ENCODE data around the gene MINDY2. TPM values are rescaled to one million over a fixed set of nuclear protein-coding genes. Genes with fewer than 3 reads are reported as not detected.
A peak's percentile ranks its signal among the peaks of the same experiment; 100 is the strongest.

MINDY2 gene
- total RNA-seq, 1 donor from 2014 or later, result 31.2 TPM

DNA sequence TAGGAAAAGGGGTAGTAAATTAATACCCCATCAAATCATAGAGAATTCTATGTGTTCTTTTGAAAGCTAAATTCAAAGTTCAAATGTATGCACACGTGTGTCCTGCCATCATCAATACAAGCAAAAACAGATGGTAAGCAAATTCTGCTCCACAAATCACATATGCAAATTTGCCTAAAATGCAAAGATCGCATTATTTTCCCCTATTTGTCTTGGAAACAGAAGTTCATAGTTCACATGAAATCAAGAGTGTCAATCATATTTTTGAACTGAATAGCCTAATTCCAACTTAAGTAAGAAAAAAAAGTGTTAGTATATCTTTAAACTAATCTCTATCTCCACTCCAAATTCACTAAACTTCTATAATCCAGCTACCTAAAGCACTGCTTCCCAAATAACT is 30.1 kb upstream of the MINDY2 start:
- ATAC-seq (no peak), DNase-seq (no peak)
- Histone ChIP-seq H3K4me3 (no peak overlapping the region), H3K27ac (no peak overlapping the region), H3K27me3 (no peaks in the 10 kb centered on the region), H3K9me3 (no peaks in the 10 kb centered on the region), H3K4me1 (peaks cover 35% of the 10 kb centered on the region), H3K36me3 (no peaks in the 10 kb centered on the region)
- TF ChIP-seq, protein P1, sequence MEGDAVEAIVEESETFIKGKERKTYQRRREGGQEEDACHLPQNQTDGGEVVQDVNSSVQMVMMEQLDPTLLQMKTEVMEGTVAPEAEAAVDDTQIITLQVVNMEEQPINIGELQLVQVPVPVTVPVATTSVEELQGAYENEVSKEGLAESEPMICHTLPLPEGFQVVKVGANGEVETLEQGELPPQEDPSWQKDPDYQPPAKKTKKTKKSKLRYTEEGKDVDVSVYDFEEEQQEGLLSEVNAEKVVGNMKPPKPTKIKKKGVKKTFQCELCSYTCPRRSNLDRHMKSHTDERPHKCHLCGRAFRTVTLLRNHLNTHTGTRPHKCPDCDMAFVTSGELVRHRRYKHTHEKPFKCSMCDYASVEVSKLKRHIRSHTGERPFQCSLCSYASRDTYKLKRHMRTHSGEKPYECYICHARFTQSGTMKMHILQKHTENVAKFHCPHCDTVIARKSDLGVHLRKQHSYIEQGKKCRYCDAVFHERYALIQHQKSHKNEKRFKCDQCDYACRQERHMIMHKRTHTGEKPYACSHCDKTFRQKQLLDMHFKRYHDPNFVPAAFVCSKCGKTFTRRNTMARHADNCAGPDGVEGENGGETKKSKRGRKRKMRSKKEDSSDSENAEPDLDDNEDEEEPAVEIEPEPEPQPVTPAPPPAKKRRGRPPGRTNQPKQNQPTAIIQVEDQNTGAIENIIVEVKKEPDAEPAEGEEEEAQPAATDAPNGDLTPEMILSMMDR (IDR thresholded peaks at IDR 0.05), result no peak
- intact Hi-C loops (cut with DNase I), result no loop called here

DNA sequence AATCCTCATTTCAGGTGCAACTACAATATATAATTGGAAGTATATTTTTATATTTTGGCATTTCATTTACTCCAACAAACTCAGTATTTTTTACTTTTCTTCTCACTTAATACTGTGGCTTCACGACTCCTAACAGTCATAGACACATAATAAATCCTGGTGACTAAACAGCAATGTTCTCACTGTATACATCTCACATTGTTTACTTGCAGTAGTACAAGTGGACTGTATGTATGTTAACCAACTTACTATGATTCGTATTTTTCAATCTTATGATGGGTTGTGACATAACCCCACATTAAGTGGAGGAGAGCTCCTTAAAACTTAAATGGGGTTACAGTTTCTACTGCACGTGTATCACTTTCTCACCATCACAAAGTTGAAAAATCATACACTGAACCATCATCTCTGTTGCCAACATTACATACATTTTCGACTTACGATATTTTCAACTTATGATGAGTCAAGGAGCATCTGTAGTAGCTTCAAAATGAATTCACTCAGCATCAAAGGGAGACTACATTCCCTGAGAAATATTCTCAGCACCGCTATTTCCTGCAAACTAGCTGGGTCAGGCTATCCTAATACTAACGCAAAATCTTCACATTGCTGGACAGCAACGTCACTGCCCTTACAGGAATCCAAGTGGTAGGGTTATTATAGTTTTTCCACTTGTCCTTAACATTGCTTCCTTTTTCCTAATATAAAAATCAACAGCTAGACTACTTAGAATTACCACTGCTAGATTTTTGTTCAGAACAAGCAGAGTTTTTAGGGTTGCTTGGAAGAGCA is 28.9 kb upstream of the MINDY2 start:
- no peaks in the 10 kb centered on the region for H3K27me3 ChIP-seq
- H3K27ac ChIP-seq, result no peak overlapping the region
- H3K36me3 ChIP-seq, result no peaks in the 10 kb centered on the region
- TF ChIP-seq, protein P1 (IDR thresholded peaks at IDR 0.05), result no peak
- intact Hi-C loops (cut with DNase I), result no loop called here
- H3K9me3 ChIP-seq, result no peaks in the 10 kb centered on the region
- peaks cover 45% of the 10 kb centered on the region for H3K4me1 ChIP-seq
- H3K4me3 ChIP-seq, result no peak overlapping the region
- DNase-seq (no peak), ATAC-seq (peak; percentile 73)

DNA sequence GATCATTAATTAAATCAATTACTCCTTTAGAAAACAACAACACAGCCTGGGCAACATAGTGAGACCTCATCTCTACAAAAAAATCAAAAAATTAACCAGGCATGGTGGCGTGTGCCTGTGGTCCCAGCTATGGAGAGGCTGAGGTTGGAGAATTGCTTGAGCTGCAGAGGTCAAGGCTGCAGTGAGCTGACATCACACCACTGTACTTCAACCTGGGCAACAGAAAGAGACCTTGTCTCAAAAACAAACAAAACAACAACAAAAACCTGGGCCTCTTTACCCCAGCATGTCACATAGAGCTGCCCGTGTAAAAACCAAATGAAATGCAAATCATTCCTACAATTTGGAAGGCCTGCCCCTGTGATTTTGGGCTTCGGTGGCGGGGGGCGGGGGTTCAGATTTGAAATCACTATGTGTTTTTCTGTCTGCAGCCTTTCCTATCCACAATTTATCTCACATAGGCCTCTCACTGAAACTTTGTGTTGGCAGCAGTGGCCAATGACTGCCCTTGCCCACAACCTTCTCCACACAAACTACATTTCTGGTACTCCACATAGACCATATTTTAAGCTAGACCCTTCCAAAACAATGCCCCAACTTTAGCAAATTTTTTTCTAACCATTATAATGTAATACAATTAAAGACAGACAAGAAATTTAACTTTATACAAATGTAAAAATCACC is 28.1 kb upstream of the MINDY2 start:
- ATAC-seq, result no peak
- Histone ChIP-seq H3K9me3 (no peaks in the 10 kb centered on the region), H3K4me3 (no peak overlapping the region), H3K36me3 (no peaks in the 10 kb centered on the region), H3K27me3 (no peaks in the 10 kb centered on the region), H3K27ac (no peak overlapping the region), H3K4me1 (peaks cover 45% of the 10 kb centered on the region)
- intact Hi-C loops (cut with DNase I), result no loop called here
- TF ChIP-seq, protein P1 (IDR thresholded peaks at IDR 0.05), result no peak
- no peak for DNase-seq

DNA sequence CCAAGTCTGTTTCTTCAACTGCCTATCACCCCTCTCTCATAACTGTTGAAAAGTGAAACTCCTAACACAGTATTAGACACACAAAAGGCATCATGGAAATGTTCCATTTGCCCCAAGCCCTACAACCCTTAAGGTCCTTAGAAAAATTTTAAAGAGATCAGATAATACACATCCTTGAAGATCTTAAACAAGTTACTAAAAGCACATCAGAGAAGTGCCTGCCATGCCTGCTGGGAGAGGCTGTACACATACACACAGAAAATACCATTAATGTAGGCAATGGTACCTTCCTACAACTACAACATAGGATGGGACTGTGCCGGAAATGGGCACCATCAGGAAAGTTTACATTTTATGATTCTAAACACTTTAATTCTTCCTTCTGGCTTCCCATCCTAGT is 24.9 kb upstream of the MINDY2 start:
- no peak overlapping the region for H3K4me3 ChIP-seq
- no peaks in the 10 kb centered on the region for H3K9me3 ChIP-seq
- peaks cover 36% of the 10 kb centered on the region for H3K4me1 ChIP-seq
- H3K27me3 ChIP-seq, result no peaks in the 10 kb centered on the region
- no peak for ATAC-seq
- DNase-seq, result no peak
- H3K27ac ChIP-seq, result no peak overlapping the region
- intact Hi-C loops (cut with DNase I), result no loop called here
- TF ChIP-seq, protein P1 (IDR thresholded peaks at IDR 0.05), result no peak
- no peaks in the 10 kb centered on the region for H3K36me3 ChIP-seq

DNA sequence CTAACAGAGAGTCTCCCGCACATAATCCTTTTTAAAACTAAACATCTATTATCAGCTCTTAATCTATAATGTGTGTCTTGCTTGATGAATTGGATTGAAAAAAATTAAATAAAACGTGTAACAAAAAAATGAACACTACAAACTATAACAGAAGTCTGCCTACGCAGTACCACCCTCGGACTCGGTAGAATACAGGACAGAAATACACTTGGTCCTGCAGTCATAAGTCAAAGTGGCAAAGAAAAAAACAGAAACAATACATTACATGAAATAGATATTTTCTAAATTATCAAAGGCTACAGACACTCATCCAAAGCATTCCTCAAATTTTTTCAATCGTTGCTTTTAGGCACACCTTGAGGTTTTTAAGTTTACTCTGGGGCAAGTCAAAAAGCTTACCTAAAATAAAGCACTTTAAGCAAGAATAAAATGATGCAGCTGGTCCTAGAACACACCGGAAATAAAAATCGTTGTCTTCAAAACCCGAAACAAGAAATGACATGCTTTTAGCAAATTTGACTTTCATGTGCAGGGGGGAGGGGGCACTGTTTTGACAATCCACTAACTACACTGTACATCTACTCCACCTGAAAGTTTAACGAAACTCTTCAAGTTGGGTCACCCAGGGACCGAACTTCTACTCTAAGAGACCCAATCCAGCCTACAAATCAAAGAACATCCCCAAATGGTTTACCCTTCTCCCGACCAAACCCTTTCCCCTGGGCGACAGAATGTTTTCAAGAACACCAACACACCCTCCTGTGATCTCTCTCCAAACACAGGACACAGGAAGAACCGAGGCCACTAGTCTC is 22.9 kb upstream of the MINDY2 start:
- no peak for ATAC-seq
- H3K27me3 ChIP-seq, result no peaks in the 10 kb centered on the region
- DNase-seq, result no peak
- H3K9me3 ChIP-seq, result no peaks in the 10 kb centered on the region
- peak overlapping the region; percentile 82 for H3K4me3 ChIP-seq
- H3K27ac ChIP-seq, result peak overlapping the region; percentile 94
- TF ChIP-seq, protein P1 (IDR thresholded peaks at IDR 0.05), result no peak
- intact Hi-C loops (cut with DNase I), result no loop called here
- peaks cover 23% of the 10 kb centered on the region for H3K4me1 ChIP-seq
- no peaks in the 10 kb centered on the region for H3K36me3 ChIP-seq

All from upper lobe of right lung (tissue), 1 donor.